Bronchial epithelial cell (primary cell): Measurements from ENCODE around the gene FOXJ2. TPM values are rescaled to one million over a fixed set of nuclear protein-coding genes. Genes with fewer than 3 reads are reported as not detected.
"Not testable (repeated sequence)": the region's sequence is repeated elsewhere in the genome, so short reads cannot be mapped to it uniquely, and the experiment has no call there.

Source experiments
- DNase-seq: peaks from one replicate; pipeline ENCODE4 v3.0.0-alpha.2; 2010; ENCODE audit warnings: low read depth
- FAIRE-seq: peaks from 2 replicates; lab custom pipeline; 2011; peaks lifted over from hg19 to GRCh38; lab: Jason Lieb, UNC
- H3K27me3 ChIP-seq: 2 replicates; pipeline ENCODE4 v1.5.1; 2011; ENCODE audit warnings: low read length; ENCODE audit not compliant: control insufficient read depth, insufficient read depth
- H3K36me3 ChIP-seq: 2 replicates; pipeline ENCODE4 v1.5.1; 2011; ENCODE audit warnings: low read length; ENCODE audit not compliant: control insufficient read depth, insufficient read depth
- H3K4me3 ChIP-seq: 2 replicates; pipeline ENCODE4 v1.5.1; 2011; ENCODE audit warnings: mild to moderate bottlenecking, low read depth, low read length, control low read depth
- CTCF ChIP-seq: IDR thresholded peaks from 2 replicates; pipeline ENCODE4 v1.5.1; 2011; ENCODE audit warnings: mild to moderate bottlenecking, moderate library complexity, low read length, control low read depth, inconsistent platforms; ENCODE audit not compliant: insufficient read depth, severe bottlenecking
- total RNA-seq: library from RNA; depleted of rRNA; stranded (reverse); fragments of >200 nt; gene quantifications from 2 replicates; pipeline ENCODE4 v1.2.1, GENCODE V29; 2014

The FOXJ2 gene
- total RNA-seq, 1 donor from 2014 or later, result 3.4 TPM

- no peak for DNase-seq
- no peaks in the 10 kb centered on the region for H3K27me3 ChIP-seq
- TF ChIP-seq CTCF, result no peak
- FAIRE-seq, result no peak
- H3K36me3 ChIP-seq, result no peaks in the 10 kb centered on the region
- no peak overlapping the region for H3K4me3 ChIP-seq
Measured at GRCh38 chr12:8064131-8064530, 31.6 kb downstream of the FOXJ2 start.

GRCh38 chr12:8065991-8066594, 33.6 kb downstream of the FOXJ2 start, which contains the start of gene C3AR1:
C3AR1 (minus strand) TSS chr12:8066359; CDS start chr12:8060185, 6,174 bp downstream.
- Histone ChIP-seq H3K27me3 (no peaks in the 10 kb centered on the region), H3K36me3 (no peaks in the 10 kb centered on the region), H3K4me3 (no peak within 1 kb of the TSS)
- DNase-seq (peak; percentile 74), FAIRE-seq (no peak)
- no peak for TF ChIP-seq CTCF

- Histone ChIP-seq H3K4me3 (no peak overlapping the region), H3K36me3 (no peaks in the 10 kb centered on the region), H3K27me3 (no peaks in the 10 kb centered on the region)
- FAIRE-seq (no peak), DNase-seq (no peak)
- TF ChIP-seq CTCF, result no peak
Measured at GRCh38 chr12:8069582-8069981, 37.1 kb downstream of the FOXJ2 start.

- DNase-seq, H3K4me3 ChIP-seq, FAIRE-seq, H3K27me3 ChIP-seq, H3K36me3 ChIP-seq: not testable (repeated sequence)
Measured at GRCh38 chr12:8071820-8072219, 39.3 kb downstream of the FOXJ2 start.

GRCh38 chr12:8075935-8076334, 43.4 kb downstream of the FOXJ2 start:
- TF ChIP-seq CTCF, result no peak
- Histone ChIP-seq H3K27me3 (no peaks in the 10 kb centered on the region), H3K4me3 (no peak overlapping the region), H3K36me3 (no peaks in the 10 kb centered on the region)
- DNase-seq, result no peak
- FAIRE-seq, result no peak

- DNase-seq (no peak), FAIRE-seq (no peak)
- Histone ChIP-seq H3K36me3 (no peaks in the 10 kb centered on the region), H3K27me3 (no peaks in the 10 kb centered on the region), H3K4me3 (no peak overlapping the region)
- no peak for TF ChIP-seq CTCF
Measured at GRCh38 chr12:8076366-8076765, 43.9 kb downstream of the FOXJ2 start.
